CD4-positive, alpha-beta T cell (primary cell): ENCODE data around the gene TBX22. TPM values are rescaled to one million over a fixed set of nuclear protein-coding genes. Genes with fewer than 3 reads are reported as not detected.
"Not testable (repeated sequence)": the region's sequence is repeated elsewhere in the genome, so short reads cannot be mapped to it uniquely, and the experiment has no call there.

Experiments
- ATAC-seq: fragments of 200-7000 bp; cut with Tn5 transposase; one replicate; pipeline ENCODE4 v1.10.0; 2022; ENCODE audit warnings: mild to moderate bottlenecking; ENCODE audit not compliant: poor library complexity
- CTCF ChIA-PET: fragments of 350-600 bp; sonication (Branson Sonifier 250); formaldehyde crosslinking; loops from one replicate; lab custom pipeline; 2021; ENCODE audit warnings: antibody characterized with exemption, inconsistent platforms; lab: Charles Lee
- POLR2A ChIA-PET: fragments of 350-600 bp; sonication (Branson Sonifier 250); formaldehyde crosslinking; loops from one replicate; lab custom pipeline; 2021; ENCODE audit warnings: antibody characterized with exemption, inconsistent platforms; lab: Charles Lee
- DNase-seq, 14 experiments: peaks; one replicate each; pipeline ENCODE4 v3.0.0-alpha.2; 2013 to 2020; ENCODE audit warnings: mixed read lengths in 2 of 14
- H3K27ac ChIP-seq, 2 donors: one replicate each; pipeline versions ENCODE4 v1.5.1 to v1.7.0; 2013; ENCODE audit warnings: low read length in 2 of 2, low read depth in 1 of 2, mild to moderate bottlenecking in 1 of 2
- H3K27me3 ChIP-seq, 2 experiments: 1 replicate in 1 of 2; 2 replicates in 1 of 2; pipeline versions ENCODE4 v1.6.1 to v1.7.0; 2013; ENCODE audit warnings: low read length in 2 of 2, control low read depth in 1 of 2, mild to moderate bottlenecking in 1 of 2, moderate library complexity in 1 of 2; ENCODE audit not compliant: insufficient read depth in 2 of 2, control insufficient read depth in 1 of 2
- H3K36me3 ChIP-seq: one replicate; pipeline ENCODE4 v1.6.1; 2013; ENCODE audit warnings: low read length, control low read depth; ENCODE audit not compliant: insufficient read depth
- H3K4me1 ChIP-seq: one replicate; pipeline ENCODE4 v1.6.1; 2013; ENCODE audit warnings: low read length, control low read depth; ENCODE audit not compliant: insufficient read depth
- H3K4me3 ChIP-seq: one replicate; pipeline ENCODE4 v1.5.1; 2013; ENCODE audit warnings: mild to moderate bottlenecking, low read length, moderate library complexity
- H3K9me3 ChIP-seq, 2 experiments: 1 replicate in 1 of 2; 2 replicates in 1 of 2; pipeline versions ENCODE4 v1.6.1 to v1.7.0; 2013; ENCODE audit warnings: low read length in 2 of 2, mild to moderate bottlenecking in 2 of 2, control low read depth in 1 of 2, moderate library complexity in 1 of 2; ENCODE audit not compliant: control insufficient read depth in 1 of 2, insufficient read depth in 1 of 2
- H3K27ac Mint-ChIP-seq: one replicate; pipeline ENCODE4 v1.8.0; 2020; ENCODE audit warnings: mixed read lengths
- H3K27me3 Mint-ChIP-seq: one replicate; pipeline ENCODE4 v1.8.0; 2021; ENCODE audit warnings: mixed read lengths
- H3K36me3 Mint-ChIP-seq: one replicate; pipeline ENCODE4 v1.8.0; 2021; ENCODE audit warnings: low read depth, mixed read lengths
- H3K4me1 Mint-ChIP-seq: one replicate; pipeline ENCODE4 v1.8.0; 2021; ENCODE audit warnings: low read depth, mixed read lengths
- H3K4me3 Mint-ChIP-seq: one replicate; pipeline ENCODE4 v1.8.0; 2020; ENCODE audit warnings: mild to moderate bottlenecking, mixed read lengths
- H3K9me3 Mint-ChIP-seq: one replicate; pipeline ENCODE4 v1.8.0; 2020; ENCODE audit warnings: mixed read lengths
- intact Hi-C, 2 experiments: fragments of 100-400 bp; cut with DNase I in 1 of 2; cut with micrococcal nuclease in 1 of 2; formaldehyde crosslinking; loops; one replicate each; pipeline versions ENCODE4 v1.15.1 to v1.9.0; 2023 to 2025; cut with DNase I, micrococcal nuclease
- total RNA-seq, 174 experiments: library from RNA in 2 of 174; stranded (reverse) in 2 of 174; gene quantifications; one replicate each; pipeline ENCODE4 v1.2.3 and lab custom pipeline; 2021 to 2026
- TF ChIP-seq, protein P1 (sequence below): fragments of 200-600 bp; IDR thresholded peaks from one replicate; pipeline ENCODE4 v1.8.0; 2022; ENCODE audit warnings: antibody characterized with exemption, mild to moderate bottlenecking

The TBX22 gene
- total RNA-seq, 2 experiments from 2014 or later: not detected

DNA sequence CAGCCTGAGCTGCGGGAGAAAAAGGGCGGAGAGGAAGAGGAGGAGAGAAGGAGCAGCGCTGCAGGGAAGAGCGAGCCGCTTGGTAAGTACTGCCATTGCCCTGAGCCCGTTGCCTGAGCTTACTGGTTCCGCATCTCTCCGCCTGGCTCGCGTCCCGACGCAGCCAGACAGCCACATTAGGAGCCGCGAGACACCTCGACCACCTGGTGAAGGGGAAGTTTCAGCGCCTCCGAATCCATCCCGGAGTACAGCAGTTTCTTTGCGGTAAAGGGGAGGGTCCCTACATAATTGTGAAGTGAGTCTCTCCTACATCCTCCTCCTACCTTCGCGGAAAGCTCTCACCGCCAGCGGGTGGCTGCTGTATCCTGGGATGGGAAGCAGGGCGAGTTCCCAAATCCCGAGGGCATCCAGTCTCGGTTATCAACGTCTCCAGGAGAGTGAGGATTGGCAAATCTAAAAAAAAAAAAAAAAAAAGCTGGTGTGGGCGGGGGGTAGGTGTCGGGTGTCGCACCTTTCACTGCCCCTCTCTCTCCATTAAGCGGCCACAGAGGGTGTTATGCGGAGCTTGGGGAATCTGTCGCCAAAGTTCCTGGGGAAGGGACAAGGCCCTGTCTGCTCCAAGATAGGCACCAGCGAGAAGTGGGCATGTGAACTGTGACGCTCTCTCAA, 7.9 kb downstream of the TBX22 start:
- no peaks in the 10 kb centered on the region for H3K36me3 Mint-ChIP-seq
- H3K27ac Mint-ChIP-seq: no peak overlapping the region
- no peaks in the 10 kb centered on the region for H3K9me3 Mint-ChIP-seq
- Histone ChIP-seq H3K36me3 (no peaks in the 10 kb centered on the region), H3K27ac (no peak overlapping the region), H3K9me3 (peaks cover 0 to 9% of the 10 kb centered on the region in 2 experiments), H3K4me3 (no peak overlapping the region), H3K27me3 (peaks cover 2 to 4% of the 10 kb centered on the region in 2 experiments), H3K4me1 (no peaks in the 10 kb centered on the region)
- ChIA-PET CTCF (interaction anchor here (1.1 kb wide), 1 partner anchor 13 kb away, joined by 3 read pairs; no protein-coding TSS in a partner anchor), POLR2A (no interaction called here)
- no peak for ATAC-seq
- TF ChIP-seq, protein P1, sequence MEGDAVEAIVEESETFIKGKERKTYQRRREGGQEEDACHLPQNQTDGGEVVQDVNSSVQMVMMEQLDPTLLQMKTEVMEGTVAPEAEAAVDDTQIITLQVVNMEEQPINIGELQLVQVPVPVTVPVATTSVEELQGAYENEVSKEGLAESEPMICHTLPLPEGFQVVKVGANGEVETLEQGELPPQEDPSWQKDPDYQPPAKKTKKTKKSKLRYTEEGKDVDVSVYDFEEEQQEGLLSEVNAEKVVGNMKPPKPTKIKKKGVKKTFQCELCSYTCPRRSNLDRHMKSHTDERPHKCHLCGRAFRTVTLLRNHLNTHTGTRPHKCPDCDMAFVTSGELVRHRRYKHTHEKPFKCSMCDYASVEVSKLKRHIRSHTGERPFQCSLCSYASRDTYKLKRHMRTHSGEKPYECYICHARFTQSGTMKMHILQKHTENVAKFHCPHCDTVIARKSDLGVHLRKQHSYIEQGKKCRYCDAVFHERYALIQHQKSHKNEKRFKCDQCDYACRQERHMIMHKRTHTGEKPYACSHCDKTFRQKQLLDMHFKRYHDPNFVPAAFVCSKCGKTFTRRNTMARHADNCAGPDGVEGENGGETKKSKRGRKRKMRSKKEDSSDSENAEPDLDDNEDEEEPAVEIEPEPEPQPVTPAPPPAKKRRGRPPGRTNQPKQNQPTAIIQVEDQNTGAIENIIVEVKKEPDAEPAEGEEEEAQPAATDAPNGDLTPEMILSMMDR: no peak
- DNase-seq: no peak
- H3K4me3 Mint-ChIP-seq: no peak overlapping the region
- intact Hi-C loops: no loop called here
- H3K27me3 Mint-ChIP-seq: peaks cover 11% of the 10 kb centered on the region
- H3K4me1 Mint-ChIP-seq: no peaks in the 10 kb centered on the region

DNA sequence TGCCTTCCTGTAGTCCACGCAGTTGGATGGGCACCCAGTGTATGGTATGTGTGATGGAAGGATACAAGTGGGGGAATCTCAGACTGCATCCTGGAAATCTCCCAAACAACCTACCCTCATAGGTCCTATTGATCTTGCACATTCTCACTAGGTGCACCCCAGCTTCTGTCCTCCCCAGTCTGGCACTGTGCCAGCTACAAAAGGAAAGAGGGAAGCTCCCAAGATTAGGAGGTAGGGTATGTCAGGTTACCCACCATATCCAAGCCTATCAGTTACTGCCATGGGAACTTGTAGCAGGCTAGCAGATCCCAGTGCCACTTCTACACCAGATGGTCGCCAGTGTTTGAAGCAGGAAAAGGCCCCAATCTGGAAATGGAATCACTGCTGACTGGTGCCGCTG, 11.6 kb downstream of the TBX22 start:
- DNase-seq (no peak), ATAC-seq (no peak)
- H3K4me3 ChIP-seq: no peak overlapping the region
- TF ChIP-seq, protein P1: no peak
- Mint-ChIP-seq H3K4me3 (no peak overlapping the region), H3K9me3 (no peaks in the 10 kb centered on the region), H3K27ac (no peak overlapping the region), H3K27me3 (peaks cover 11% of the 10 kb centered on the region), H3K4me1 (no peaks in the 10 kb centered on the region), H3K36me3 (no peaks in the 10 kb centered on the region)
- H3K27me3 ChIP-seq: peaks cover 2 to 4% of the 10 kb centered on the region in 2 experiments
- no peaks in the 10 kb centered on the region for H3K4me1 ChIP-seq
- no peaks in the 10 kb centered on the region for H3K36me3 ChIP-seq
- ChIA-PET CTCF (no interaction called here), POLR2A (no interaction called here)
- intact Hi-C loops: no loop called here
- peaks cover 0 to 9% of the 10 kb centered on the region in 2 experiments for H3K9me3 ChIP-seq
- H3K27ac ChIP-seq: no peak overlapping the region

DNA sequence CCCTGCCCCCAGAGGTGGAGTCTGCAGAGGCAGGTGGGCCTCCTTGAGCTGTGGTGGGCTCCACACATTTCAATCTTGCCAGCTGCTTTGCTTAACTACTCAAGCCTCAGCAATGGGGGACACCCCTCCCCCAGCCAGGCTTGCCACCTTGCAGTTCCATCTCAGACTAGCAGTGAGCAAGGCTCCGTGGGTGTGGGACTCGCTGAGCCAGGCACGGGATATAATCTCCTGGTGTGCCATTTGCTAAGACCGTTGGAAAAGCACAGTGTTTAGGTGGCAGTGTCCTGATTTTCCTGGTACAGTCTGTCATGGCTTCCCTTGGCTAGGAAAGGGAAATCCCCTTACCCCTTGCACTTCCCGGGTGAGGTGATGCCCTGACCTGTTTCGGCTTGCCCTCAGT, 51.6 kb downstream of the TBX22 start:
- H3K9me3 Mint-ChIP-seq, H3K27me3 ChIP-seq, POLR2A ChIA-PET, H3K4me1 ChIP-seq, H3K27me3 Mint-ChIP-seq, H3K27ac ChIP-seq, intact Hi-C loops, CTCF ChIA-PET, H3K27ac Mint-ChIP-seq, H3K9me3 ChIP-seq, H3K36me3 ChIP-seq, ATAC-seq, H3K4me3 ChIP-seq, DNase-seq, H3K36me3 Mint-ChIP-seq, H3K4me3 Mint-ChIP-seq, H3K4me1 Mint-ChIP-seq: not testable (repeated sequence)

DNA sequence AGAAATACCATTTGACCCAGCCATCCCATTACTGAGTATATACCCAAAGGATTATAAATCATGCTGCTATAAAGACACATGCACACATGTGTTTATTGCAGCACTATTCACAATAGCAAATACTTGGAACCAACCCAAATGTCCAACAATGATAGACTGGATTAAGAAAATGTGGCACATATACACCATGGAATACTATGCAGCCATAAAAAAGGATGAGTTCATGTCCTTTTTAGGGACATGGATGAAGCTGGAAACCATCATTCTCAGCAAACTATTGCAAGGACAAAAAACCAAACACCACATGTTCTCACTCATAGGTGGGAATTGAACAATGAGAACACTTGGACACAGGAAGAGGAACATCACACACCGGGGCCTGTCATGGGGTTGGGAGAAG, 61.1 kb downstream of the TBX22 start:
- H3K36me3 Mint-ChIP-seq, DNase-seq, POLR2A ChIA-PET, H3K4me3 Mint-ChIP-seq, H3K4me1 ChIP-seq, H3K9me3 Mint-ChIP-seq, H3K27ac ChIP-seq, H3K36me3 ChIP-seq, ATAC-seq, CTCF ChIA-PET, H3K27me3 Mint-ChIP-seq, intact Hi-C loops, H3K4me1 Mint-ChIP-seq, H3K27ac Mint-ChIP-seq, H3K27me3 ChIP-seq, H3K4me3 ChIP-seq: not testable (repeated sequence)
- H3K9me3 ChIP-seq: peaks cover 0 to 14% of the 10 kb centered on the region in 2 experiments
